COLO668 (cell line): ENCODE data around the gene ZFYVE27.
"Not testable (repeated sequence)": the region's sequence is repeated elsewhere in the genome, so short reads cannot be mapped to it uniquely, and the experiment has no call there.

Experiments
- DNase-seq: peaks from one replicate; lab custom pipeline; 2025; ENCODE audit not compliant: unreplicated experiment; lab: John Stamatoyannopoulos, UW

Gene ZFYVE27

GRCh38 chr10:97736902-97737769, at the start of gene ZFYVE27:
ZFYVE27 (plus strand) TSS chr10:97737128; CDS start chr10:97738478, 1,350 bp downstream.
- DNase-seq = peak; percentile 93

GRCh38 chr10:97687785-97688781, 48.8 kb upstream of the ZFYVE27 start:
- DNase-seq = no peak

- DNase-seq = no peak
Measured at GRCh38 chr10:97689559-97690020, 47.3 kb upstream of the ZFYVE27 start.

- DNase-seq = no peak
Measured at GRCh38 chr10:97690133-97690532, 46.8 kb upstream of the ZFYVE27 start.

- not testable (repeated sequence) for DNase-seq
Measured at GRCh38 chr10:97698072-97698655, 38.8 kb upstream of the ZFYVE27 start.

- DNase-seq = peak; percentile 35
Measured at GRCh38 chr10:97701438-97702069, 35.4 kb upstream of the ZFYVE27 start.

- no peak for DNase-seq
Measured at GRCh38 chr10:97703398-97704067, 33.4 kb upstream of the ZFYVE27 start.

- no peak for DNase-seq
Measured at GRCh38 chr10:97704341-97704740, 32.6 kb upstream of the ZFYVE27 start.

GRCh38 chr10:97705006-97705670, 31.8 kb upstream of the ZFYVE27 start:
- no peak for DNase-seq

GRCh38 chr10:97707134-97707861, 29.6 kb upstream of the ZFYVE27 start:
- DNase-seq = no peak

- no peak for DNase-seq
Measured at GRCh38 chr10:97708167-97708566, 28.8 kb upstream of the ZFYVE27 start.

GRCh38 chr10:97708976-97709946, 27.7 kb upstream of the ZFYVE27 start:
- peak; percentile 37 for DNase-seq

GRCh38 chr10:97711640-97712572, 25.0 kb upstream of the ZFYVE27 start:
- no peak for DNase-seq

GRCh38 chr10:97713339-97713825, 23.5 kb upstream of the ZFYVE27 start, which contains the start of gene MARVELD1:
MARVELD1 (plus strand) TSS chr10:97713730; CDS start chr10:97713877, 147 bp downstream.
- peak; percentile 22 for DNase-seq

- DNase-seq = peak; percentile 68
Measured at GRCh38 chr10:97713826-97714400, 23.0 kb upstream of the ZFYVE27 start.
